Stimulated activated CD8-positive, alpha-beta memory T cell treated with anti-CD3 and anti-CD28 coated beads, Interleukin-15, amount 100 ng/mL, for 4 hours (primary cell): ENCODE results near the gene PPM1L.

Experiments
- DNase-seq, 2 donors: peaks; one replicate each; pipeline ENCODE4 v3.0.0-alpha.2; 2020; ENCODE audit warnings: low read depth in 2 of 2

Gene PPM1L

DNA sequence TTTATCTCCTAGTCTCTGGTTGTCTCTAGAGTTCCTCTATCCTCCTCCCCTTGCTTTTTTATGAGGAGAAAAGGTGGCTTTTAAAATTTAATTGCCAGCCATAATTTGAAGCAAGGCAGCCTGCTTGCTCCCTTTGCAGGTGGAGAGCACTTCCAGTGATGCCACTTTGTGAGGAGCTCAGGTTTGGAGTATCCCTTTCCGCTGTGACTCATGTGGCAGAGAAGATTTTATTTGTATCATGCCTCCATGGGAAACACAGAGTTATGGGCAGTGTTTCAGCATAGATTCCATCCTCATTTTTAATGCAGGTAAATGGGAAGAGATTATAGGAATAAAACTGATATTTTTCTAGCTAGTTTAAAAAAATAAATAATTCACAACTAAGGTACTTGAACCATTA is 7.0 kb downstream of the PPM1L start:
- no peak for DNase-seq

GRCh38 chr3:160765211-160765610 is 9.2 kb downstream of the PPM1L start:
- no peak for DNase-seq

- DNase-seq, result no peak
Measured at GRCh38 chr3:160768031-160768430, 12.0 kb downstream of the PPM1L start.

GRCh38 chr3:160768918-160769317 is 12.9 kb downstream of the PPM1L start:
- DNase-seq, result no peak

DNA sequence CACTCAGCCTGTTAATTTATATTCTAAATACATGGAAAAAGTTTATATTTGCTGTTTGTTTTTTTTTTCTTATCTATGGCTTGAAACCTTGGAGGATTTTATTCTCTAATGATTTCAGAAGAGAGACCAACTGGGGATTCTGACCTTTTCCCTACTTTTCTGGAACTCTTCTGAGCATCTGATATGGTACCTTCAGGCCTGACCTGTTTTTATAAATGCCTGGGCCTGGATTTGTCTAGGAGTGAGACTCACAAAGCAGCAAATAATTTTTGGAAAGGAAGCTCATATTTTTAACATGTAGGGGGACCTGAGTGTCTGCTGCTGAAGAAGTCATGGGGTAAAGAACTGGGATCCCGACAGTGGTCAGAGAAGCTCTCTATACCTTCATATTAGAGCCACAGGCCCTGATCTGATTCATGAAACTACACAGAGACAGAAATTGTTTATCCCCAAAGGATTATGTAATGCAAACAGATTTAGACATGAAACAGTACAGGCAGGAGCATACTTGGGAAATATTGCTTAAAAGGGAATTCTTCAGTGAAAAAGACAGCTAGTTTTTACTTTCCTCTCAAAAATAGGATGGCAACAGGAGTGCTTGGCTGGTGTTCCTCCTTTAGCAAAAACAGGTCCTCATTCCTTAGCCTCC is 15.9 kb downstream of the PPM1L start:
- DNase-seq, result no peak

GRCh38 chr3:160773722-160774121 is 17.7 kb downstream of the PPM1L start:
- DNase-seq, result no peak

GRCh38 chr3:160774172-160774571 is 18.1 kb downstream of the PPM1L start:
- no peak for DNase-seq

DNA sequence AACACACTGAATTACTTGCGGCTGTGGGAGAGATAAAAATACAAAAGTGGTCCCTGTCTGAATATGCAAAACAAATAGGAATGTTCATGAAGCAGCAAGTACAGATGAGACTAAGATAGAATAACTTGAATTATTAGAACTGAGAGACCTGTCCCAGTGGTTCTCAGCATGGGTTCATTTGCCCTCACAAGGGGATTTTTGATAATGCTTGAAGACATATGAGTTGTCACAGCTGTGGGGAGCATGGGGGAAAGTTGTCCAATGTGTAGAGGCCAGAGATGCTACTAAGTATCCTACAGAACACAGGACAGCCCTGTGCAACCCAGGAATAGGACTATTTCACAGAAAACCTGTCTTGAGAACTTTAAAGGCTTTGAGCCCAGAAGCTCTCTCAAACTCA is 22.4 kb downstream of the PPM1L start:
- DNase-seq, result no peak

DNA sequence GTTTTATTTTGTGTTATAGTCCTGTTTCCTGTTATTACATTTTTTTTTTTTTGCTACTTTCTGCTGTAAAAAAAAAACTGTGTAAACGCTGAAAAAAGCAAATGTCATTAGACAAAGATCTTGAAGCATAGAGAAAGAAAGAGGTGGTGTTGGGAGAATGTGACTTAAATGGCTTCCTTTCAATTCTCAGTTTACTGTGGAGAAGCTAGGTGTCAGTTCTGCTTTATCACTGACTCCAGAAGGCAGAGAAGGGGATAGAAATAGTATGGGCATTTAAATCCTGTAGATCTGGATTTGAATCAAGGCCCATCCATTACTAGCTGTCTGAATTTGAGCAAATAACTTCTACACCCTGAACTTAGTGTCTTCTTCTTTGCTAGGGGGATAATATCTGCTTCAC is 23.0 kb downstream of the PPM1L start:
- DNase-seq, result no peak

DNA sequence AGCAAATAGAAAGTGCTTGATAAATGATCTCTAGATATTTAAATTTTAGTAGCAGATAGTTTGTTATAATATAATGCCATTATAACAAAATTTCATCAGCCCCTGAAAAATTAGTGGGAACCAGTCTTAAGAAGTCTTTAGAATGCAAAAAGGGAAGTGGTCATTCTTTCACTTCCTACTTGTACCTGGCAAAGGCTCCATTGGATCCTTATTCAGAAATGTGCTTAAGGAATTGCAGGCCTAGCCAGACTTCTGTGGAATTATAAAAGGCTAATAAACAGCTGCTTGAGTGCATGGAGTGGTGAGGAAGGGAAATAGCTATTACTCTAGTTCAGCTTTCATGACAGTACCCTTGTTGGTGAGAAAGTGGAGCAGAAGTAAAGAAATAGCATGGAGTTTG is 24.2 kb downstream of the PPM1L start:
- DNase-seq, result no peak

GRCh38 chr3:160781402-160781801 is 25.4 kb downstream of the PPM1L start:
- no peak for DNase-seq

DNA sequence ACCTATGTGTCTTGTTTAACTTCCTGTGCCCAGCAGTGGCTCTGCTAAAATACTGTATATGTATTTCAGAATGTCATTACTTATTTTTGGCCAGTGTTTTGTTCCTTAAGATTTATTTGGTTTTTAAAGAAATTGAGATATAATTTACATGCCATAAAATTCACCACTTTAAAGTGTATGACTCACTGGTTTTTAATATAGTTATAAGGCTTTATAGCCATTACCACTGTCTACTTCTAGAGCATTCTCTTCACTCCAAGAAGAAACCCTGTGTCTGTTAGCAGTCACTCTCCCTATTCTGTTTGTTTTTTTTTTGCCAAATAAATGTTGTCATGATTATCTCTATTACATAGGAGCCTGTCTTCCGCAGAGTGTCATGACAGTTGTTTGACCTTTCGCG is 25.8 kb downstream of the PPM1L start:
- no peak for DNase-seq

DNA sequence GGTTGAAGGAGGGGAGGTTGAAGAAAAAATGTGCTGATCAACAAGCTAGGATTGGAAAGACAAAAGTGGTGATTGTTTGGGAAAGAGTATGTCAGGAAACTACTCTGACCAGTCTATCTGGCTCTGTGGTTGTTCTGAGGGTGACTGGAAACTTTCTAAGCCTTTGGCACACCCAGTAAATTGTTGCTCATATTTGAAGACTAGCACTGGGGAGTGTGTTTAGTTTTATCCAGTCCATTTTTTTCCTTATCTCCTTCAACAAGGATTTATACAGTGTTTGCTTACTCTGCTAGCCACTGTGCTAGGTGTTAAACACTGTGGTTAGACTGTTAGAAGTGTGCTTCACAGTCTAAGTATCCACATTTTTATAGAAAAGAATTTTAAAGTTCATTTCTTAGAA is 28.8 kb downstream of the PPM1L start:
- DNase-seq, result no peak

GRCh38 chr3:160790726-160791125 is 34.7 kb downstream of the PPM1L start:
- DNase-seq, result no peak

DNA sequence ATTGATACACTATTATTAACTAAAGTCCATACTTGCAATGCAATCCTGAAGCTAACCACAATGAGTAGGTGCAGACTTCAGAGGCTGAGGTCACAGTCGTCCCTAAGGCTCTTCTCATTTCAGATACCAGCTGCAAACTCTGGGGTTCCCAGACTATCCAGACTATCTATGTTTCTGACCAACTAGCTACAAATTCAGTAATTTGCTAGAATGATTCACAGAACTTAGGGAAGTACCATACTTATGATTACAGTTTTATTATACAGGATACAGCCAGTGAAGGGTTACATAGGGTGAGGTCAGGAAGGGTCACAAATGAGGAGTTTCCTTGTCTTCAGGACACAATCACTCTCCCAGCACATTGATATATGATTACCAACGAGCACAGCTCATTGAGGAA is 36.5 kb downstream of the PPM1L start:
- DNase-seq, result no peak

DNA sequence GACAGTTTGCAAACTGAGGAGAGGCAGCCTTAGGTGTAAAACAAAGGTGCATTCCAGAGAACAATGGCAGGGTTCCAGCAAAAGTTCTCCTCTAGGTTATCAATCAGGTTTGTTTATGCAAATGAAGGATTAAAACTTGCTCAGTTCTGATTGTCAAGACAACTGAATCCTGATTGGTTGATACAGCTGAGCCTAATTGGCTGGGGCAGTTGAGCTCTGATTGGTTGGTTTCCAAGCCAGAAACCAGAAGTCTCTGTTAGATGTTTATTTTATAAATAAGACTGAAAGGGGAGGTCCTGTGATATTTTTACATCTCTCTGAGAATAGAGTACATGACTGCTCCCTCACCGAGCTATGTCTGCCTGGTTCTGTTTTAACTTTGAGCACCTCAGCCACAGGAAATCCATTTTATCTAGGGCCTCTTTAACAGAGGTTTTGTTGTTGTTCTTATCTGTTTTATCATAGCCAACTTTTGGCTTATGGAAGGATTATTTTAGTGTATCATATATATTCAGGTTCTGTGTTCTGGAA is 37.8 kb downstream of the PPM1L start:
- DNase-seq, result no peak

DNA sequence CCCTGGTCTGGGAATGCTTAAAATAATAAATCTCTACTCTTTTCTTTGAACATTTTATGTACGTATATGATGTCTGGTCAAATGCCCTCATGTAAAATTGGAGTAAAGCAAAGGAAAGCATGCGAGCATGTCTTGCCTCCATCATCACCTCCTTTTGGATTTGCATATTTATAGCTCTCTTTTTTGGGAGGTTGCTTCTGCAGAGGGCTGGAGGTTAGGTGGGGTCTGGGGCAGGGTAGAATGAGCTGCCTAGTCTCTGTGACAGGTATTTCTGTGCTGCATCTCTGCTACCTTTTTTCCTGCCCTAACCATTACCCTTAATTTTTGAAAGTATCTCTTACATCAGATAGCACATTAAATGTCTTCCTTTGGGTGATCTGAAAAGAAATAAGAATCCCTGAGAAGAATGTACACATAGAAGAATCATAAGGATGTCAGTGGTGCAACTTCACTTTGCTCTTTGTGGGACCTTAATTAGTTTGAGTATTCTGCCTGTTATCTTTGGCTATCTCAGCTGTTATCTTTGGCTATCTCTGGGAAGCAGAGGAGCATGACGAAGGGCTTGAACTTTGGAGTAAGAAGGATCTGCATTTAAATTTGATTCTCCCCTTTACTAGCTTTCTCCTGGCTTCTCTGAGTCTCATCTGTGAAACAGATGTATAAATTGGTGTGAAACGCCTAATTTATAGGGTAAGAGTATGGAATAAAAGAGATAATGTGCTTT is 40.2 kb downstream of the PPM1L start:
- no peak for DNase-seq

DNA sequence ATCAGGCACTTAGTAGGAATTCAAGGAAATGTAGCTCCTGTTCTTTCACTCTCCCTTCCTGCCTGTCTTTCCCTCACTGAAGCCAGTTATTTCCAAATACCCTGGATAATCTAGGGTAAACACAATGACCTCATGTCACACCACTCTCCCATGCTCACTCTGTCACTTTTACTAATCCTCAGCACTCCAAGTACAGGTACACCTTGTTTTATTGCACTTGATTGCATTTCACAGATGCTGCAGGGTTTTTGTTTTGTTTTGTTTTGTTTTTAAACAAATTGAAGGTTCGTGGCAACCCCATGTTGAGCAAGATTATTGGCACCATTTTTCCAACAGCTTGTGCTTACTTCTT is 40.8 kb downstream of the PPM1L start:
- no peak for DNase-seq

DNA sequence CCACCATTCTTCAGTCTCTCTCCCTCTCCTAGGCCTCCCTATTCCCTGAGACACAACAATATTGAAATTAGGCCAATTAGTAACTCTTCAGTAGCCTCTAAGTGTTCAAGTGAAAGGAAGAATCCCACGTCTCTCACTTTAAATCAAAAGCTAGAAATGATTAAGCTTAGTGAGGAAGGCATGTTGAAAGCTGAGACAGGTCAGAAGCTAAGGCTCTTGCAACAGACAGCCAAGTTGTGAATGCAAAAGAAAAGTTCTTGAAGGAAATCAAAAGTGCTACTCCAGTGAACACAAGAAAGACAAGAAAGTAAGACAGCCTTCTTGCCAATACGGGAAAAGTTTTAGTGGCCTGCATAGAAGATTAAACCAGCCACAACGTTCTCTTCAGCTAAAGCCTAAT is 41.3 kb downstream of the PPM1L start:
- no peak for DNase-seq

DNA sequence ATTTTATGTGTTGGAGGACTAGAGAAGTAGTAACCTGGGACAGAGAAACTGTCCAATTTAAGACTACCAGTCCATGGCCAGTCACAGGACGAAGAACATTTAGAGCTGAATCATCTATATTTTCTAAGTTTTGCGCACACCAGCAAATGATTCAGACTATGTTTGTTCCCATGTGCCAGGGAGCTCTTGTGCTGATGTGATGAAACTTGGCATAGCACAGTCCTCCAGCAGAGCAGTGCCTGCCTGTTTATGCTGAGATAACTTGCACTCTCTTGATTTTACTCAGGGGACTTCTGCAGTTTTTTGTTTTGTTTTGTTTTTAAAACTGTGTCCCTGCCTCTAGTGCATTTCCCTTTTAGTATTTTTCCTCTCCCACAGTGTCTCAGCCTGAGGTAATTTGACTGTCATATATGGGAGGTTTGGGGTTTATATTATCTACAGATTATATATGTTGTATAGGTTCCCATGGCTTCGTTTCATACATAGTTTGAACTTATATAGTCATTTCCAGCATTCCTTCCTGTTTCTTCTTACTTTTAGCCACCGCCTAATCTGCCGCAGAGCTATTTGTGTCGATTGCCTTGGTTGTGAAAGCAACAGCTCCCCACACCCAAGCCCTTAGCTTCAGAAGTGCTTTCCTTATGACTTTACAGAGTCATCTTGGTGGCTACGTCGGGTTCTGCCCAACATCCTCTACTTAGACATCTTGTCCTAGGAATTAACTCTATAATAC is 45.5 kb downstream of the PPM1L start:
- no peak for DNase-seq

DNA sequence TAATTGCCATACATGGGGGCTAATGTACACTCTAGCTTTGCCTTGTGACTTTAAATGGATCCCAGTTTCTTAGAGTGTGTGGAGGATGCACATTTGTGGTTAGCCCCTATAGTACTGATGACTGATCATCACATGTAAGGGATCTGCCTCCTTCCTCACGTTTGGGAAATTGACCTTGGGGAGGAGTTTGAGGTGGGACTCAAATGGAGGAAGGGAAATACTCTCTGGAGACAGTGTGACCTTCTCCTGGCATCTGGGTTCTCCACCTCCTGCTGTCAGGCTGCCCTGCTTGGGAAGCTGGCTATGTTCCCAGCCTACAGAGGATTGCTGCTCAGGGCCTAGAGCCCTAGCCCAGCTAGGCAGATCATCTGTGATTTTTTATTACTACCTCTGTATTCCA is 48.7 kb downstream of the PPM1L start:
- DNase-seq, result no peak

DNA sequence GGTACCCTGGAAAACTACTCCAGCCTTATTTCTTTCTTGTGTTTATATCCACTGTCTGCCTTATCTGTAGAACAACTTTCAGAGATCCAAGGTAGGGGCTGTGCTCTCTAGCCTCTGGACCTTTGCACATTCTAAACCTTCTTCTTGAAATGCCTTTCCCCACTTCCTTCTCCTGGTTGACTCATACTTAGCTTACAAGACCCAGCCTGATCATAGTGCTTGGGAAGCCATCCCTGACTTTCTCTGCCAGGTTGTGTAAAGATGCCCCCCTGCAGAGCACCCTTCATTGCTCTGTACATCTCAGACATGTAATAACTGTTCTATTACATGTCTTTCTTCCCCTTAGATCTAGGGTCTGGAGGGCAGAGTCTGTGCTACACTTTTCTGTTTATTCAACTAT is 50.1 kb downstream of the PPM1L start:
- DNase-seq, result no peak

- no peak for DNase-seq
Measured at GRCh38 chr3:160806686-160807085, 50.7 kb downstream of the PPM1L start.
